Type B pancreatic cell (in vitro differentiated cells): ENCODE data around the gene OR51L1. TPM values are rescaled to one million over a fixed set of nuclear protein-coding genes. Genes with fewer than 3 reads are reported as not detected.

Source experiments
- DNase-seq: peaks from one replicate; pipeline ENCODE4 v3.0.0; 2021; ENCODE audit warnings: mixed read lengths; ENCODE audit not compliant: unreplicated experiment; ENCODE audit errors: extremely low spot score
- H3K27ac Mint-ChIP-seq: 2 replicates; pipeline ENCODE4 v1.8.0; 2021; ENCODE audit warnings: mild to moderate bottlenecking, mixed read lengths
- H3K27me3 Mint-ChIP-seq: 2 replicates; pipeline ENCODE4 v1.8.0; 2021; ENCODE audit warnings: mixed read lengths
- H3K36me3 Mint-ChIP-seq: 2 replicates; pipeline ENCODE4 v1.8.0; 2021; ENCODE audit warnings: mixed read lengths
- H3K4me1 Mint-ChIP-seq: one replicate; pipeline ENCODE4 v1.8.0; 2021; ENCODE audit warnings: mixed read lengths; ENCODE audit not compliant: unreplicated experiment
- H3K4me3 Mint-ChIP-seq: 2 replicates; pipeline ENCODE4 v1.8.0; 2021; ENCODE audit warnings: mild to moderate bottlenecking, mixed read lengths
- H3K9me3 Mint-ChIP-seq: 2 replicates; pipeline ENCODE4 v1.8.0; 2021; ENCODE audit warnings: mixed read lengths
- CTCF ChIP-seq: fragments of 200-600 bp; sonication (generic); conservative IDR thresholded peaks from 2 replicates; pipeline ENCODE4 v1.5.0; 2021; ENCODE audit warnings: antibody characterized with exemption, mild to moderate bottlenecking
- total RNA-seq: library from RNA; stranded (reverse); gene quantifications from 2 replicates; pipeline ENCODE4 v1.2.1, GENCODE V29; 2021; ENCODE audit warnings: low replicate concordance

OR51L1 gene
- total RNA-seq, 1 donor from 2014 or later, result not detected

GRCh38 chr11:5004424-5005274, 10.0 kb downstream of the OR51L1 start:
- Mint-ChIP-seq H3K4me3 (no peak overlapping the region), H3K4me1 (no peaks in the 10 kb centered on the region), H3K27me3 (peaks cover 15% of the 10 kb centered on the region), H3K9me3 (no peaks in the 10 kb centered on the region), H3K27ac (no peak overlapping the region), H3K36me3 (no peaks in the 10 kb centered on the region)
- TF ChIP-seq CTCF, result peak; percentile 83
- DNase-seq, result no peak

GRCh38 chr11:5007561-5007960, 12.9 kb downstream of the OR51L1 start:
- H3K4me1 Mint-ChIP-seq, result no peaks in the 10 kb centered on the region
- H3K36me3 Mint-ChIP-seq, result no peaks in the 10 kb centered on the region
- no peak overlapping the region for H3K27ac Mint-ChIP-seq
- H3K4me3 Mint-ChIP-seq, result no peak overlapping the region
- TF ChIP-seq CTCF, result no peak
- peaks cover 15% of the 10 kb centered on the region for H3K27me3 Mint-ChIP-seq
- no peaks in the 10 kb centered on the region for H3K9me3 Mint-ChIP-seq
- DNase-seq, result no peak

GRCh38 chr11:5011254-5011653, 16.6 kb downstream of the OR51L1 start:
- no peak overlapping the region for H3K27ac Mint-ChIP-seq
- H3K4me1 Mint-ChIP-seq, result no peaks in the 10 kb centered on the region
- peaks cover 3% of the 10 kb centered on the region for H3K27me3 Mint-ChIP-seq
- H3K36me3 Mint-ChIP-seq, result no peaks in the 10 kb centered on the region
- no peak for TF ChIP-seq CTCF
- H3K4me3 Mint-ChIP-seq, result no peak overlapping the region
- no peak for DNase-seq
- no peaks in the 10 kb centered on the region for H3K9me3 Mint-ChIP-seq

- TF ChIP-seq CTCF, result no peak
- no peaks in the 10 kb centered on the region for H3K36me3 Mint-ChIP-seq
- H3K27me3 Mint-ChIP-seq, result peaks cover 6% of the 10 kb centered on the region
Observed at GRCh38 chr11:5013012-5013411, 18.4 kb downstream of the OR51L1 start.

GRCh38 chr11:5021996-5022395, 27.3 kb downstream of the OR51L1 start:
- DNase-seq, result no peak
- Mint-ChIP-seq H3K27me3 (peaks cover 2% of the 10 kb centered on the region), H3K27ac (no peak overlapping the region), H3K36me3 (no peaks in the 10 kb centered on the region), H3K4me3 (no peak overlapping the region), H3K4me1 (no peaks in the 10 kb centered on the region), H3K9me3 (peaks cover 5% of the 10 kb centered on the region)
- TF ChIP-seq CTCF, result no peak

More at GRCh38 chr11:5013012-5013411, 18.4 kb downstream of the OR51L1 start:
- DNase-seq, result no peak
- Mint-ChIP-seq H3K4me1 (no peaks in the 10 kb centered on the region), H3K27ac (no peak overlapping the region), H3K9me3 (no peaks in the 10 kb centered on the region), H3K4me3 (no peak overlapping the region)
